HepG2 (cell line): ENCODE measurements around the gene NSFL1C. TPM values are rescaled to one million over a fixed set of nuclear protein-coding genes. Genes with fewer than 3 reads are reported as not detected.

Source experiments
- CBFB ChIP-seq: sonication (generic); formaldehyde crosslinking; IDR thresholded peaks from 2 replicates; pipeline ENCODE4 v1.4.0; 2020; ENCODE audit warnings: missing genetic modification reagents
- EHMT2 ChIP-seq: fragments of 200-600 bp; sonication (generic); IDR thresholded peaks from 2 replicates; pipeline ENCODE4 v1.7.0; 2017; ENCODE audit warnings: antibody characterized with exemption, low read depth, low read length, borderline replicate concordance
- ETV5 ChIP-seq: IDR thresholded peaks from 2 replicates; pipeline ENCODE4 v1.6.1; 2018; ENCODE audit warnings: missing biosample characterization, missing genetic modification reagents, inconsistent platforms, borderline replicate concordance
- FOXP1 ChIP-seq, 2 experiments: fragments of 450-650 bp in 1 of 2; IDR thresholded peaks; 2 replicates each; pipeline ENCODE4 v1.6.1; 2017 to 2018; ENCODE audit warnings: antibody characterized with exemption in 1 of 2
- HNRNPLL ChIP-seq: fragments of 200-400 bp; formaldehyde crosslinking; IDR thresholded peaks from 2 replicates; pipeline ENCODE4 v1.6.1; 2017; ENCODE audit warnings: mild to moderate bottlenecking, low read depth, low read length; ENCODE audit not compliant: poor library complexity, severe bottlenecking
- KDM4B ChIP-seq: sonication (generic); formaldehyde crosslinking; IDR thresholded peaks from 2 replicates; pipeline ENCODE4 v1.4.0; 2020; ENCODE audit warnings: missing genetic modification reagents
- NONO ChIP-seq, 2 experiments: fragments of 450-650 bp in 1 of 2; sonication (generic) in 1 of 2; formaldehyde crosslinking in 1 of 2; IDR thresholded peaks in 1 of 2; conservative IDR thresholded peaks in 1 of 2; 2 replicates each; pipeline versions ENCODE4 v1.6.1 to v1.8.0; 2017 to 2022; ENCODE audit warnings: mild to moderate bottlenecking in 1 of 2, missing genetic modification reagents in 1 of 2, moderate library complexity in 1 of 2
- SIX1 ChIP-seq: sonication (generic); formaldehyde crosslinking; IDR thresholded peaks from 2 replicates; pipeline ENCODE4 v1.4.0; 2020; ENCODE audit warnings: missing genetic modification reagents, borderline replicate concordance
- SMAD3 ChIP-seq: sonication (generic); formaldehyde crosslinking; IDR thresholded peaks from 2 replicates; pipeline ENCODE4 v1.4.0; 2020; ENCODE audit warnings: missing genetic modification reagents
- ZFP36 ChIP-seq: fragments of 150-350 bp; IDR thresholded peaks from 2 replicates; pipeline ENCODE4 v1.6.1; 2018; ENCODE audit warnings: borderline replicate concordance, low read length, low read depth; ENCODE audit not compliant: partially characterized antibody
- ZFYVE20 ChIP-seq: sonication (generic); formaldehyde crosslinking; IDR thresholded peaks from 2 replicates; pipeline ENCODE4 v1.8.0; 2023; ENCODE audit warnings: low read depth, mild to moderate bottlenecking, moderate library complexity, missing genetic modification reagents, borderline replicate concordance
- ZNF124 ChIP-seq: sonication (generic); formaldehyde crosslinking; IDR thresholded peaks from 2 replicates; pipeline ENCODE4 v1.4.0; 2020; ENCODE audit warnings: missing genetic modification reagents
- ZNF337 ChIP-seq: sonication (generic); formaldehyde crosslinking; IDR thresholded peaks from 2 replicates; pipeline ENCODE4 v1.5.1; 2020; ENCODE audit warnings: missing genetic modification reagents, low read depth, mild to moderate bottlenecking, borderline replicate concordance
- polyA plus RNA-seq, 8 experiments: library from polyadenylated mRNA; depleted of rRNA in 3 of 8; stranded (reverse) in 7 of 8; unstranded in 1 of 8; fragments of >200 nt; fragmentation: Illumina TruSeq in 4 of 8; extraction: Trizol in 4 of 8; gene quantifications; 2 replicates each; pipeline versions ENCODE4 v1.2.1 to v1.2.3, GENCODE V29; 2011 to 2016; ENCODE audit warnings: low read depth in 4 of 8, missing spikeins in 1 of 8, mixed read lengths in 1 of 8; ENCODE audit not compliant: insufficient read depth in 1 of 8
- total RNA-seq, 5 experiments: library from RNA; depleted of rRNA; stranded (reverse); fragments of >200 nt; fragmentation: Illumina TruSeq; extraction: Trizol; gene quantifications; 2 replicates each; pipeline ENCODE4 v1.2.3, GENCODE V29; 2016; ENCODE audit warnings: low read depth in 1 of 5
- TF ChIP-seq, protein P1 (sequence below): sonication (generic); formaldehyde crosslinking; IDR thresholded peaks from 2 replicates; pipeline ENCODE4 v1.4.0; 2020; ENCODE audit warnings: missing genetic modification reagents
- TF ChIP-seq, protein P2 (sequence below): sonication (generic); formaldehyde crosslinking; IDR thresholded peaks from 2 replicates; pipeline ENCODE4 v1.4.0; 2020; ENCODE audit warnings: low read depth, missing genetic modification reagents
- TF ChIP-seq, protein P3 (sequence below): sonication (generic); formaldehyde crosslinking; IDR thresholded peaks from 2 replicates; pipeline ENCODE4 v1.4.0; 2020; ENCODE audit warnings: missing genetic modification reagents, borderline replicate concordance
- TF ChIP-seq, protein P4 (sequence below): IDR thresholded peaks from 2 replicates; pipeline ENCODE4 v1.6.1; 2012; ENCODE audit warnings: low read depth, low read length, improper control_type of control experiment

NSFL1C gene
- total and polyA plus RNA-seq, 2 of the 13 experiments (the other 11 are each of a cell fraction or from before 2014, with no cell fraction given), result 22.9 to 62.7 TPM

DNA sequence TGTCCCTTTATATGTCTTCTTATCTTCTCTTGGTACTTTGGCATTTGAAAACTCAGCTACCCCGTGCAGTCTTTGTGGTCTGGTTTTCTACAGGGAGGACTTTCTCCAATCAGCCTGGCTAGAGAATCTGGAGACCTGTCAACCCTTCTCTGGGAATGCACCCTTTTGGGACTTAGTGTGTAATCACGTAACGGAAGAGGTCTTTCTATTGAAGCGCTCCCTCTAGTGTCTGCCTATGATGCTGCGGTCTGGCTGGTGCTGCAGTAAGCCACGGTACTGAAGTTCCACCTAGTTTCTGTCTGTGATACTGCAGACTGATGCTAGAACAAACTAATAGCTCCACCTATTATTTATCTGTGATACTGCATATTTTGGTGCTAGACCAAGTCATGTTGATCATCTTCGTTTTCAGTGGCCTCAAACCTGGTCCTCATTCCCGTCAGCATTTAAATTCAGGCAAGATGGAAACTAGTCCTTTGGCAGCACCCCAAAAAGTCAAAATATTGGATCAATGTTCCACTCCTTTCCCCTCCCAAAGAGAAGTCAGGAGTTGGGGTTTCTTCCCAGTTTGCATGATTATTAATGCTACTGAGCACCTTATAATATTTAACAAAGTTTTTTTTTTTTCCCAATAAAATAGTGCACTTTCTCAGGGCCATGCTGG, 37.0 kb upstream of the NSFL1C start (continued):
- no peak; the same call in 1 of the 2 replicates for TF ChIP-seq ZNF337
- TF ChIP-seq NONO (IDR thresholded peaks at IDR 0.05), result no peak
- 0 out of 2 replicates have a peak, but pooled peaks have one; percentile 27 for TF ChIP-seq NONO (CRISPR knock-in tag; conservative IDR thresholded peaks at IDR 0.05)
- 0 out of 2 replicates have a peak, but pooled peaks have one; percentile 72 for TF ChIP-seq KDM4B
- no peak for TF ChIP-seq HNRNPLL
- TF ChIP-seq, protein P1, sequence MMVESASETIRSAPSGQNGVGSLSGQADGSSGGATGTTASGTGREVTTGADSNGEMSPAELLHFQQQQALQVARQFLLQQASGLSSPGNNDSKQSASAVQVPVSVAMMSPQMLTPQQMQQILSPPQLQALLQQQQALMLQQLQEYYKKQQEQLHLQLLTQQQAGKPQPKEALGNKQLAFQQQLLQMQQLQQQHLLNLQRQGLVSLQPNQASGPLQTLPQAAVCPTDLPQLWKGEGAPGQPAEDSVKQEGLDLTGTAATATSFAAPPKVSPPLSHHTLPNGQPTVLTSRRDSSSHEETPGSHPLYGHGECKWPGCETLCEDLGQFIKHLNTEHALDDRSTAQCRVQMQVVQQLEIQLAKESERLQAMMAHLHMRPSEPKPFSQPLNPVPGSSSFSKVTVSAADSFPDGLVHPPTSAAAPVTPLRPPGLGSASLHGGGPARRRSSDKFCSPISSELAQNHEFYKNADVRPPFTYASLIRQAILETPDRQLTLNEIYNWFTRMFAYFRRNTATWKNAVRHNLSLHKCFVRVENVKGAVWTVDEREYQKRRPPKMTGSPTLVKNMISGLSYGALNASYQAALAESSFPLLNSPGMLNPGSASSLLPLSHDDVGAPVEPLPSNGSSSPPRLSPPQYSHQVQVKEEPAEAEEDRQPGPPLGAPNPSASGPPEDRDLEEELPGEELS, result 0 out of 2 replicates have a peak, but pooled peaks have one; percentile 40
- no peak for TF ChIP-seq FOXP1 (IDR thresholded peaks at IDR 0.05)
- TF ChIP-seq FOXP1 (CRISPR knock-in tag; IDR thresholded peaks at IDR 0.05), result 0 out of 2 replicates have a peak, but pooled peaks have one; percentile 24
- TF ChIP-seq SMAD3 (CRISPR knock-in tag), result peak; percentile 53; the same call in 1 of the 2 replicates
- TF ChIP-seq, protein P2, sequence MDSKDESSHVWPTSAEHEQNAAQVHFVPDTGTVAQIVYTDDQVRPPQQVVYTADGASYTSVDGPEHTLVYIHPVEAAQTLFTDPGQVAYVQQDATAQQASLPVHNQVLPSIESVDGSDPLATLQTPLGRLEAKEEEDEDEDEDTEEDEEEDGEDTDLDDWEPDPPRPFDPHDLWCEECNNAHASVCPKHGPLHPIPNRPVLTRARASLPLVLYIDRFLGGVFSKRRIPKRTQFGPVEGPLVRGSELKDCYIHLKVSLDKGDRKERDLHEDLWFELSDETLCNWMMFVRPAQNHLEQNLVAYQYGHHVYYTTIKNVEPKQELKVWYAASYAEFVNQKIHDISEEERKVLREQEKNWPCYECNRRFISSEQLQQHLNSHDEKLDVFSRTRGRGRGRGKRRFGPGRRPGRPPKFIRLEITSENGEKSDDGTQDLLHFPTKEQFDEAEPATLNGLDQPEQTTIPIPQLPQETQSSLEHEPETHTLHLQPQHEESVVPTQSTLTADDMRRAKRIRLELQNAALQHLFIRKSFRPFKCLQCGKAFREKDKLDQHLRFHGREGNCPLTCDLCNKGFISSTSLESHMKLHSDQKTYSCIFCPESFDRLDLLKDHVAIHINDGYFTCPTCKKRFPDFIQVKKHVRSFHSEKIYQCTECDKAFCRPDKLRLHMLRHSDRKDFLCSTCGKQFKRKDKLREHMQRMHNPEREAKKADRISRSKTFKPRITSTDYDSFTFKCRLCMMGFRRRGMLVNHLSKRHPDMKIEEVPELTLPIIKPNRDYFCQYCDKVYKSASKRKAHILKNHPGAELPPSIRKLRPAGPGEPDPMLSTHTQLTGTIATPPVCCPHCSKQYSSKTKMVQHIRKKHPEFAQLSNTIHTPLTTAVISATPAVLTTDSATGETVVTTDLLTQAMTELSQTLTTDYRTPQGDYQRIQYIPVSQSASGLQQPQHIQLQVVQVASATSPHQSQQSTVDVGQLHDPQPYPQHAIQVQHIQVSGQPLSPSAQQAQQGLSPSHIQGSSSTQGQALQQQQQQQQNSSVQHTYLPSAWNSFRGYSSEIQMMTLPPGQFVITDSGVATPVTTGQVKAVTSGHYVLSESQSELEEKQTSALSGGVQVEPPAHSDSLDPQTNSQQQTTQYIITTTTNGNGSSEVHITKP (CRISPR knock-in tag), result no peak
- peak; percentile 57 for TF ChIP-seq ZFP36
- TF ChIP-seq, protein P3, sequence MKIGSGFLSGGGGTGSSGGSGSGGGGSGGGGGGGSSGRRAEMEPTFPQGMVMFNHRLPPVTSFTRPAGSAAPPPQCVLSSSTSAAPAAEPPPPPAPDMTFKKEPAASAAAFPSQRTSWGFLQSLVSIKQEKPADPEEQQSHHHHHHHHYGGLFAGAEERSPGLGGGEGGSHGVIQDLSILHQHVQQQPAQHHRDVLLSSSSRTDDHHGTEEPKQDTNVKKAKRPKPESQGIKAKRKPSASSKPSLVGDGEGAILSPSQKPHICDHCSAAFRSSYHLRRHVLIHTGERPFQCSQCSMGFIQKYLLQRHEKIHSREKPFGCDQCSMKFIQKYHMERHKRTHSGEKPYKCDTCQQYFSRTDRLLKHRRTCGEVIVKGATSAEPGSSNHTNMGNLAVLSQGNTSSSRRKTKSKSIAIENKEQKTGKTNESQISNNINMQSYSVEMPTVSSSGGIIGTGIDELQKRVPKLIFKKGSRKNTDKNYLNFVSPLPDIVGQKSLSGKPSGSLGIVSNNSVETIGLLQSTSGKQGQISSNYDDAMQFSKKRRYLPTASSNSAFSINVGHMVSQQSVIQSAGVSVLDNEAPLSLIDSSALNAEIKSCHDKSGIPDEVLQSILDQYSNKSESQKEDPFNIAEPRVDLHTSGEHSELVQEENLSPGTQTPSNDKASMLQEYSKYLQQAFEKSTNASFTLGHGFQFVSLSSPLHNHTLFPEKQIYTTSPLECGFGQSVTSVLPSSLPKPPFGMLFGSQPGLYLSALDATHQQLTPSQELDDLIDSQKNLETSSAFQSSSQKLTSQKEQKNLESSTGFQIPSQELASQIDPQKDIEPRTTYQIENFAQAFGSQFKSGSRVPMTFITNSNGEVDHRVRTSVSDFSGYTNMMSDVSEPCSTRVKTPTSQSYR (CRISPR knock-in tag), result peak; percentile 17; the same call in 1 of the 2 replicates
- peak; percentile 51; the same call in 1 of the 2 replicates for TF ChIP-seq EHMT2
- peak; percentile 76 for TF ChIP-seq ETV5 (CRISPR knock-in tag)
- TF ChIP-seq ZNF124, result peak; percentile 72; the same call in 1 of the 2 replicates
- peak; percentile 90 for TF ChIP-seq CBFB (CRISPR knock-in tag)
- TF ChIP-seq, protein P4, sequence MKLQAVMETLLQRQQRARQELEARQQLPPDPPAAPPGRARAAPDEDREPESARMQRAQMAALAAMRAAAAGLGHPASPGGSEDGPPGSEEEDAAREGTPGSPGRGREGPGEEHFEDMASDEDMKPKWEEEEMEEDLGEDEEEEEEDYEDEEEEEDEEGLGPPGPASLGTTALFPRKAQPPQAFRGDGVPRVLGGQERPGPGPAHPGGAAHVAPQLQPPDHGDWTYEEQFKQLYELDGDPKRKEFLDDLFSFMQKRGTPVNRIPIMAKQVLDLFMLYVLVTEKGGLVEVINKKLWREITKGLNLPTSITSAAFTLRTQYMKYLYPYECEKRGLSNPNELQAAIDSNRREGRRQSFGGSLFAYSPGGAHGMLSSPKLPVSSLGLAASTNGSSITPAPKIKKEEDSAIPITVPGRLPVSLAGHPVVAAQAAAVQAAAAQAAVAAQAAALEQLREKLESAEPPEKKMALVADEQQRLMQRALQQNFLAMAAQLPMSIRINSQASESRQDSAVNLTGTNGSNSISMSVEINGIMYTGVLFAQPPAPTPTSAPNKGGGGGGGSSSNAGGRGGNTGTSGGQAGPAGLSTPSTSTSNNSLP, result peak; percentile 98
- TF ChIP-seq SIX1 (CRISPR knock-in tag), result peak; percentile 56; the same call in 1 of the 2 replicates
- no peak for TF ChIP-seq ZFYVE20 (CRISPR knock-in tag)
